GM21423 (cell line): Measurements from ENCODE around the gene TADA2B.

Source experiments
- ATAC-seq: cut with Tn5 transposase; IDR thresholded peaks from one replicate; pipeline ENCODE4 v1.9.1; 2021; ENCODE audit warnings: mild to moderate bottlenecking, moderate library complexity; ENCODE audit not compliant: unreplicated experiment

TADA2B gene

GRCh38 chr4:7055111-7055989 lies 12.2 kb downstream of the TADA2B start:
- ATAC-seq: no peak

- no peak for ATAC-seq
Observed at GRCh38 chr4:7055990-7056325, 12.8 kb downstream of the TADA2B start.

GRCh38 chr4:7058792-7059191 lies 15.6 kb downstream of the TADA2B start:
- ATAC-seq: no peak

GRCh38 chr4:7059662-7060061 lies 16.5 kb downstream of the TADA2B start:
- no peak for ATAC-seq

- no peak for ATAC-seq
Observed at GRCh38 chr4:7060346-7061150, 17.4 kb downstream of the TADA2B start.

GRCh38 chr4:7061815-7062214 lies 18.6 kb downstream of the TADA2B start:
- ATAC-seq: no peak

GRCh38 chr4:7062816-7063215 lies 19.6 kb downstream of the TADA2B start:
- ATAC-seq: no peak

GRCh38 chr4:7063362-7063761 lies 20.2 kb downstream of the TADA2B start:
- ATAC-seq: no peak

GRCh38 chr4:7066006-7066405 lies 22.8 kb downstream of the TADA2B start:
- no peak for ATAC-seq

- no peak for ATAC-seq
Observed at GRCh38 chr4:7066493-7066892, 23.3 kb downstream of the TADA2B start.

- ATAC-seq: no peak
Observed at GRCh38 chr4:7067126-7067451, 23.9 kb downstream of the TADA2B start.

- peak; percentile 92 for ATAC-seq
Observed at GRCh38 chr4:7067452-7068278, 24.5 kb downstream of the TADA2B start, which contains the start of gene GRPEL1. GRPEL1 (minus strand) TSS chr4:7068064; CDS start chr4:7068032, 32 bp downstream.

- peak; percentile 9 for ATAC-seq
Observed at GRCh38 chr4:7068279-7068842, 25.2 kb downstream of the TADA2B start.

GRCh38 chr4:7068883-7069282 lies 25.7 kb downstream of the TADA2B start:
- ATAC-seq: no peak

- peak; percentile 27 for ATAC-seq
Observed at GRCh38 chr4:7070729-7071511, 27.7 kb downstream of the TADA2B start.

- no peak for ATAC-seq
Observed at GRCh38 chr4:7073059-7073458, 29.9 kb downstream of the TADA2B start.

GRCh38 chr4:7073526-7074390 lies 30.6 kb downstream of the TADA2B start:
- ATAC-seq: no peak

- ATAC-seq: no peak
Observed at GRCh38 chr4:7074426-7074825, 31.3 kb downstream of the TADA2B start.
